ENCODE measurements around the gene TBX15. TPM values are rescaled to one million over a fixed set of nuclear protein-coding genes. Genes with fewer than 3 reads are reported as not detected.

The TBX15 gene
- total and polyA plus RNA-seq, 2 experiments from 2014 or later, result 38.7 to 41.7 TPM

DNA sequence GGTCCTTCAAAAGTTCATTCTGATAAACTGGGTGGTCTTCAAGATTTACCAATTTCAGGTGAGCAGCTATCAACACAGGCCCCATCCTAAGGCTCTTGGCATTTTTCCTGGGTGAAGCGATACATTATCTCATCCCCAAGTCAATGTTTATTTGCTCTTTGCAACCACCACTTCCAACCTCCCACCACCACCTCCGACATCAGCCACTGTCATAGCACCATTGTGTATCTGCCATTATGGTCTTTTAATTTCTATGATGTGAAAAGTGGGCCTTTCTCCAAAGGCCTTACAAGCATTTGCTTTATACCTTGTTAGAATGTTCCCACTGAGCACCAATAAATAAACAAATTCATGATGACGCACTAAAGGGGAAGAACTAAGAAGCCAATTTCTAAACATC, 47.2 kb downstream of the TBX15 start:
- no peak overlapping the region for H3K9ac ChIP-seq
- no peaks in the 10 kb centered on the region for H3K9me3 ChIP-seq (ENCODE audit: low read depth)
- H3K4me2 ChIP-seq (ENCODE audit: unreplicated experiment), result no peak overlapping the region
- no peaks in the 10 kb centered on the region; the same call in 1 of the 2 replicates for H3K9me2 ChIP-seq (ENCODE audit: insufficient read depth)
- H3K36me3 ChIP-seq (ENCODE audit: low read depth), result peaks cover 8% of the 10 kb centered on the region; the same call in 1 of the 2 replicates
- no peaks in the 10 kb centered on the region for H3K27me3 ChIP-seq (replicated peaks; ENCODE audit: insufficient read depth)
- 75 to 80% methylated on average over 3 of the region's 3 CpGs for WGBS, 2 experiments (ENCODE audit: low coverage in 1 of 2, low lambda C conversion rate in 2 of 2, missing lambda C conversion rate in 2 of 2)
- in situ Hi-C loops (cut with MboI), result no loop called here
- peaks cover 28% of the 10 kb centered on the region for H3K4me1 ChIP-seq (ENCODE audit: insufficient read depth)
- TF ChIP-seq EZH2phosphoT487 (IDR thresholded peaks at IDR 0.05; ENCODE audit: insufficient read depth, low read depth), result no peak
- no peak for TF ChIP-seq EZH2 (IDR thresholded peaks at IDR 0.05; ENCODE audit: insufficient read depth, poor library complexity, severe bottlenecking)
- no peak overlapping the region for H3K4me3 ChIP-seq
- H2AFZ ChIP-seq, result no peak overlapping the region
- peaks cover 23% of the 10 kb centered on the region; the same call in 1 of the 2 replicates for H4K20me1 ChIP-seq (ENCODE audit: insufficient read depth)
- peaks cover 97% of the 10 kb centered on the region for H3K79me2 ChIP-seq (ENCODE audit: insufficient read depth)
- no peak for DNase-seq
- H3F3A ChIP-seq (ENCODE audit: insufficient read depth), result peaks cover 29% of the 10 kb centered on the region
- no peak overlapping the region for H3K27ac ChIP-seq

GRCh38 chr1:118937413-118938072, 50.6 kb downstream of the TBX15 start:
- Histone ChIP-seq H3K4me1 (ENCODE audit: insufficient read depth) (peaks cover 27% of the 10 kb centered on the region), H3K4me3 (no peak overlapping the region), H3F3A (ENCODE audit: insufficient read depth) (peaks cover 26% of the 10 kb centered on the region), H3K9me2 (ENCODE audit: insufficient read depth) (no peaks in the 10 kb centered on the region; the same call in 1 of the 2 replicates), H3K9ac (no peak overlapping the region), H3K27me3 (replicated peaks; ENCODE audit: insufficient read depth) (no peaks in the 10 kb centered on the region), H3K36me3 (ENCODE audit: low read depth) (peaks cover 8% of the 10 kb centered on the region; the same call in 1 of the 2 replicates), H3K27ac (no peak overlapping the region), H3K9me3 (ENCODE audit: low read depth) (no peaks in the 10 kb centered on the region), H2AFZ (no peak overlapping the region), H4K20me1 (ENCODE audit: insufficient read depth) (peaks cover 30% of the 10 kb centered on the region), H3K4me2 (ENCODE audit: unreplicated experiment) (no peak overlapping the region), H3K79me2 (ENCODE audit: insufficient read depth) (peaks cover 100% of the 10 kb centered on the region)
- in situ Hi-C loops (cut with MboI), result no loop called here
- no peak for DNase-seq
- 83 to 86% methylated on average over 4 of the region's 4 CpGs for WGBS, 2 experiments (ENCODE audit: low coverage in 1 of 2, low lambda C conversion rate in 2 of 2, missing lambda C conversion rate in 2 of 2)
- TF ChIP-seq EZH2 (IDR thresholded peaks at IDR 0.05; ENCODE audit: insufficient read depth, poor library complexity, severe bottlenecking), result no peak
- TF ChIP-seq EZH2phosphoT487 (IDR thresholded peaks at IDR 0.05; ENCODE audit: insufficient read depth, low read depth), result no peak

- Histone ChIP-seq H3K27ac (peak overlapping the region; percentile 42), H3K4me1 (ENCODE audit: insufficient read depth) (peaks cover 27% of the 10 kb centered on the region), H3K4me3 (peak overlapping the region; percentile 10; the same call in 1 of the 2 replicates), H2AFZ (no peak overlapping the region), H3K27me3 (replicated peaks; ENCODE audit: insufficient read depth) (no peaks in the 10 kb centered on the region), H4K20me1 (ENCODE audit: insufficient read depth) (peaks cover 30% of the 10 kb centered on the region), H3K4me2 (ENCODE audit: unreplicated experiment) (peak overlapping the region; percentile 45), H3K9me2 (ENCODE audit: insufficient read depth) (no peaks in the 10 kb centered on the region; the same call in 1 of the 2 replicates), H3K79me2 (ENCODE audit: insufficient read depth) (peaks cover 100% of the 10 kb centered on the region), H3F3A (ENCODE audit: insufficient read depth) (peaks cover 29% of the 10 kb centered on the region), H3K9me3 (ENCODE audit: low read depth) (no peaks in the 10 kb centered on the region), H3K36me3 (ENCODE audit: low read depth) (peaks cover 14% of the 10 kb centered on the region), H3K9ac (peak overlapping the region; percentile 14)
- TF ChIP-seq EZH2phosphoT487 (IDR thresholded peaks at IDR 0.05; ENCODE audit: insufficient read depth, low read depth) (no peak), EZH2 (IDR thresholded peaks at IDR 0.05; ENCODE audit: insufficient read depth, poor library complexity, severe bottlenecking) (no peak)
- WGBS, 2 experiments (ENCODE audit: low coverage in 1 of 2, low lambda C conversion rate in 2 of 2, missing lambda C conversion rate in 2 of 2), result 39 to 49% methylated on average over 1 of the region's 1 CpG
- in situ Hi-C loops (cut with MboI), result no loop called here
- peak; percentile 60 for DNase-seq
Observed at GRCh38 chr1:118934706-118935105, 53.4 kb downstream of the TBX15 start.

- peaks cover 100% of the 10 kb centered on the region for H3K79me2 ChIP-seq (ENCODE audit: insufficient read depth)
Observed at GRCh38 chr1:118933051-118933781, 54.9 kb downstream of the TBX15 start.

More at GRCh38 chr1:118933051-118933781, 54.9 kb downstream of the TBX15 start:
- no peak overlapping the region for H3K4me2 ChIP-seq (ENCODE audit: unreplicated experiment)
- no peak overlapping the region for H3K27ac ChIP-seq
- peaks cover 34% of the 10 kb centered on the region for H4K20me1 ChIP-seq (ENCODE audit: insufficient read depth)
- no peak for DNase-seq
- no peaks in the 10 kb centered on the region; the same call in 1 of the 2 replicates for H3K9me2 ChIP-seq (ENCODE audit: insufficient read depth)
- peaks cover 41% of the 10 kb centered on the region for H3F3A ChIP-seq (ENCODE audit: insufficient read depth)
- in situ Hi-C loops (cut with MboI), result no loop called here
- 6 to 8% methylated on average over 1 of the region's 1 CpG for WGBS, 2 experiments (ENCODE audit: low coverage in 1 of 2, low lambda C conversion rate in 2 of 2, missing lambda C conversion rate in 2 of 2)
- H3K4me1 ChIP-seq (ENCODE audit: insufficient read depth), result peaks cover 27% of the 10 kb centered on the region
- no peak overlapping the region for H2AFZ ChIP-seq
- no peak overlapping the region for H3K4me3 ChIP-seq
- no peaks in the 10 kb centered on the region for H3K27me3 ChIP-seq (replicated peaks; ENCODE audit: insufficient read depth)
- H3K9ac ChIP-seq, result no peak overlapping the region
- no peaks in the 10 kb centered on the region for H3K9me3 ChIP-seq (ENCODE audit: low read depth)
- TF ChIP-seq EZH2 (IDR thresholded peaks at IDR 0.05; ENCODE audit: insufficient read depth, poor library complexity, severe bottlenecking) (no peak), EZH2phosphoT487 (IDR thresholded peaks at IDR 0.05; ENCODE audit: insufficient read depth, low read depth) (no peak)
- peaks cover 26% of the 10 kb centered on the region for H3K36me3 ChIP-seq (ENCODE audit: low read depth)

Data from GM23248 (cell line).